Sciatic nerve (tissue), 2 donors: Measurements from ENCODE around the gene SERPINB11. TPM values are rescaled to one million over a fixed set of nuclear protein-coding genes. Genes with fewer than 3 reads are reported as not detected.
A peak's percentile ranks its signal among the peaks of the same experiment; 100 is the strongest.
"Not testable (repeated sequence)": the region's sequence is repeated elsewhere in the genome, so short reads cannot be mapped to it uniquely, and the experiment has no call there.

Experiments
- ATAC-seq: fragments of 200-7000 bp; cut with Tn5 transposase; one replicate; pipeline ENCODE4 v1.9.1; 2020; ENCODE audit warnings: mild to moderate bottlenecking, moderate library complexity
- DNase-seq: peaks from one replicate; pipeline ENCODE4 v3.0.0-alpha.2; 2020; ENCODE audit warnings: low spot score
- intact Hi-C: fragments of 100-400 bp; cut with DNase I; formaldehyde crosslinking; loops from one replicate; pipeline ENCODE4 v1.14.2; 2022
- total RNA-seq: library from RNA; stranded (reverse); fragmentation: NEBNext Ultra II Directional; extraction: Animal tissue kit (Norgen Biotek cat#: 25700); gene quantifications from one replicate; pipeline ENCODE4 v1.2.1, GENCODE V29; 2021
- donor health status: DM: no; HTN: no; CAD: no.
- donor health status: DM: no; HTN: no; CAD: no.

SERPINB11 gene, protein sequence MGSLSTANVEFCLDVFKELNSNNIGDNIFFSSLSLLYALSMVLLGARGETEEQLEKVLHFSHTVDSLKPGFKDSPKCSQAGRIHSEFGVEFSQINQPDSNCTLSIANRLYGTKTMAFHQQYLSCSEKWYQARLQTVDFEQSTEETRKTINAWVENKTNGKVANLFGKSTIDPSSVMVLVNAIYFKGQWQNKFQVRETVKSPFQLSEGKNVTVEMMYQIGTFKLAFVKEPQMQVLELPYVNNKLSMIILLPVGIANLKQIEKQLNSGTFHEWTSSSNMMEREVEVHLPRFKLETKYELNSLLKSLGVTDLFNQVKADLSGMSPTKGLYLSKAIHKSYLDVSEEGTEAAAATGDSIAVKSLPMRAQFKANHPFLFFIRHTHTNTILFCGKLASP
- not detected for total RNA-seq

DNA sequence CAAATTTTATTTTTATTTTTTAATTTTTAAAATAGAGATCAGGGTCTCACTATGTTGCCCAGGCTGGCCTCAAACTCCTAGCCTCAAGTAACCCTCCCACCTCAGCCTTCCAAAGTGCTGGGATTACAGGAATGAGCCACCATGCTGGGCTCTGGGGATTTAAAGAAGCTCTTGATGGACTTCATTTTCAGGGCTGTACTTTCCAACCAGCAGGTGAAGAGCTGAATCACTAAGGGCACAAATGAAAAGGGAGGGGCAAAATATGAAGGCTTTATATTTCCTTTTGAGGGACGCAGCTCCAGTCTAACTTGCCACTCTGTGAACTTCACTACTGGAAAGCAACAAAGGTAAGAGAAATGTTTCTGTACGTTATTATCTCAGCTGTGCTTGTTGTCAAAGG, at the start of gene SERPINB11:
SERPINB11 (plus strand) TSS at position 301 of the 400 bp plus-strand sequence. CDS start 7,234 bp downstream, outside the sequence.
- ATAC-seq, result no peak
- DNase-seq, result no peak
- intact Hi-C loops, result no loop called here

DNA sequence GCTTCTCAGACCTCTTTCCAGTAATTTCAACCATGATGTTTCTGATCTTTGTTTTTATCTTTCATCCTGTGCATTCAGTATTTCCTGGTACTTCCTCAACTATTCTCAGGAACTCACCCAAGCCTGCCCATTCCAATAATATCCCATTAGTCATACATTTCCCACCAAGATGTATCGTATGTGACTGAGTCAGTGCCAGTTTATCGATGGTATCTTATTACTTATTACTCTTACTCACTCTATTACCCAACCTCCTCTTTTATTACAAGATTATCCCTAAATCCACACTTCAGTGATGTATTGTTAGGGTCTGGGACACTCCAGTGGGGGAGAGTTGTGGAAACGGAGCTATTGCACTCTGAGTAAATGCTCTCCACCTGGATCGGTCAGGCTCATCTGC, 43.8 kb upstream of the SERPINB11 start:
- intact Hi-C loops, ATAC-seq, DNase-seq: not testable (repeated sequence)

DNA sequence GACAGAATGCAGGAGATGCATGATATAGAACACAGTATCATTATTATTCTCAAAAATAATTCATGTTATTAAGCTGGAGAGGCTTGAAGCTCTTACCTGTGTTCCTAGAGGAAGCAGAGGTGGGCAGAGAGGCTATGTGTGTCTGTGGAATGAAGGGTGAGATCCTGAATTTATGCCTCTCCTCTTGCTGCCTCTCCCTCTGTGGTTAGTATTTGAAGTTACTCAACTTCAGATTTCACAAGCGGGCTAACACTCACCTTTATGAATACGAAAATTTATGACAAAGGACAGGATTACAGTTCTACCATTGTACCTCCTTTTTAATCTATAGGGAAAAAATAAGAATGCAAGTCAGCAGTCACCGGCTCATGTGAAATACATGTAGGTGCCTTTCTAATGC, 41.0 kb upstream of the SERPINB11 start, which contains the start of gene SERPINB3:
SERPINB3 (minus strand) TSS at position 144 of the 400 bp plus-strand sequence. CDS start 677 bp downstream, outside the sequence.
- ATAC-seq, DNase-seq, intact Hi-C loops: not testable (repeated sequence)

DNA sequence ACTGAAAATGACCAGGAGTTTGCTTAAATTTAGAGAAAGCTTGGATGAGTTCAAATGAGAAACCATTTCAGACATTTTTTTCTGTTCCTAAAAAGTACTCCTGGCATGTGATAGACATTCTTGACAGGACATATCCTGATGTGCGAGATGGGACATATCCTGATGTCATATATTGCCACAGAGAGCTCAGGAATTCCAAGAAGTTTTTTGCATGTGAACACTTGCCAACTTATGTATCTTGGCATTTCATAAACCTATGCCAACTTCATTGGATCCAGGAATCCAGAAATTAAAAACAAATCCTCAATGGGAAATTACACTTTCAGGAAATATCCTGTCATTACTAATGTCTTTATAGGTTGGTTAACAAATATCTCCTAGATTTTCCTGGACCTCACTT, 38.2 kb upstream of the SERPINB11 start:
- DNase-seq (no peak), ATAC-seq (no peak)
- intact Hi-C loops, result no loop called here

DNA sequence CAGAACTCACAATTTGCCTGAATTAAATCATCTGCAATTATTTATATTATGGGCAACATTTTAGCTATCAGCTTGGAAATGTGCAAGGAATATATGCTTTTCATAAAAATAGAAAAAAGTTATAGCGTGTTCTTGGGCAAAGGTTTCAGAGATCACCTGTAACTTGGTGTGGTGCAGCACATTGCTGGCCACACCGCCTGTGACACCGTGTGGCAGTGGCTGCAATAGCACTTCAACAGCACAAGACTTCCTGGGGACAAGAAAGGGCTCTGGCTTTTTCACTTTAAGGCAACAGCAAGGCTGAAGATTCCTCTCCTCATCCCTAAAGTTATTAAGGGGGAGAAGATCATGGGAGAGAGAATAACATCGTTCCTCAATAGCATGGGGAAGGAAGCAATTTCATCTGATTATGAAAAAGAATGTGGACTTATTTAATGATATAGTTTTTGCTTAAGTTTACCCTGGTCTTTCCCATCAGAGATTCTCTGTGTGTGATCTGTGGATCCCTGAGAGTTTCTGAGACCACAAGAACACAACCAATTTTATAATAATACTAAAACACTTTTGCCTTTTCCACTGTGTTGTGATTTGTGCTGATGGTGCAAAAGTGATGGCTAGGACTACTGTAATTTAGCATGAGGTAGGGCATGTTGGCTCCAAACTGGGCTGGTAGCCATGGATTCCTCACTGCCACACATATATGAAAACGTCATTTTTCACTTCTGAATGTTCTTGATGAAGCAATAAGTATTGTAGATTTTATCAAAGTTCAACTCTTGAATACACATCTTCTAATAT, 26.0 kb upstream of the SERPINB11 start:
- intact Hi-C loops, result no loop called here
- DNase-seq (no peak), ATAC-seq (no peak)

DNA sequence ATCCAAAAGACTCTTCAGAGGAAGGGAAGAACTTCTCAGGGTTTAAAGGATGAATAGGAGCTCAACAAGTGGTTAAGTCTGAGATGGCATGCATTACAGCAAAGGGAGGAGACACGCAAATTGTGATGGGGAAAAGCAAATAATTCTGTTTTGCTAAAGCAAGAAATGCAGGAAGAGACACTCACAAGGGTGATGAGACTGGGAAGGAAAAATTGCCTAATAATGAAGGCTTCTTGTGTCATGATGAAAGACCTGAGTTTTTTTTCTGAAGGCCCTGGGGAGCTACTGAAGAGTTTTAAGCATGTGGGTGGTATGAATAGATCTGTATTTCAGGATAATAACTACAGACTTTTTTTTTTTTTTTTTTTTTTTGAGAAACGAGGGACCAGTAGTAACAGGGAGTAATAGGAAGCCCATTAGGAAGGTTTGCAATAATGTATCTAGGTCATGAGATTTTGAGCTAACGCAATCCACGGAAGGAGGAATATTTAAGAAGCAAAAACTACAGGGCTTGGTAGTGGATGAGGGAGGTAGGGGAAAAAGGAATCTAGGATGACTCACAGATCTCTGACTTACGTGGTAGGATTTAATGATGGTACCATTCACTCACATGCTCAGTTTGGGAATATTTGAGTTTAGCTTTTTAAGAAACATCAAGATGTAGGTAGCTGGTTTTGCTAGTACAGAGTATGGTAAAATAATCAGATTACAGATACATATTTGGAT, 25.1 kb upstream of the SERPINB11 start:
- intact Hi-C loops, result no loop called here
- DNase-seq (no peak), ATAC-seq (no peak)

DNA sequence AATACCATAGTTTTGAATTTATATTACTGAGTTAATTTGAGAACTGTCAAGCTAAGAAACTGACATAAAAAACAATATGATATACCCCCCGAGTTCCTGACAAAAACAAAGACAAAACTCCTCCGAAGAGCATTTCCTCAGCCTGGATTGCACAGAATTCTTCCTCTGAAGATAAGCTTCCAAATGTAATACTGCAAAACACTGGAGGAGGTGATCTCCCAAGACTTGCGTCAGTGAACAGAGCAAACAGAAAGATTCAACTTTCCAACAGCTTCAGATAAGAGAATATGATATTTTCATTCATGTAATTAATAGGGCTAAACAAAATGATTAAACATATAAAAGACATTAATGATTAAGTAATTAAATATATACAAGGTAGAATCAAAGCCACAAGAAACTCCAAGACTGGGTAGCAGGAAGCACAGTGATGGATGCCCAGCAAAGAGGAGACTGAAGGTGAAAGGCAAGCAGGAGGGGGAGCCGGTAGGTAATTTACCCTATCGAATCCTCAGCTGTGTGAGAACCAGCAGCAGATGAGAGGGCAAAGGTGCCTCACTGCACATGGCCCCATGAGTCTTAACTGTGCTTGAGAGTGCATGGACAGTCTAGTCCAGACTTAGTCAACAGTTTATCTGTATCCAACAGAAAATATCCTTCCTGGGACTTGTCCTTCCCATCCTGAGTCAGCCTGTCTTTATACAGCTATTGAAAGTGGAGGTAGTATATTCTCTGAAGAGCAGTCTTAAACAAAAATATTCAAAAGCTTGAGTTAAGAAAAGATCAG, 22.7 kb upstream of the SERPINB11 start:
- intact Hi-C loops, result no loop called here
- ATAC-seq (no peak), DNase-seq (no peak)

DNA sequence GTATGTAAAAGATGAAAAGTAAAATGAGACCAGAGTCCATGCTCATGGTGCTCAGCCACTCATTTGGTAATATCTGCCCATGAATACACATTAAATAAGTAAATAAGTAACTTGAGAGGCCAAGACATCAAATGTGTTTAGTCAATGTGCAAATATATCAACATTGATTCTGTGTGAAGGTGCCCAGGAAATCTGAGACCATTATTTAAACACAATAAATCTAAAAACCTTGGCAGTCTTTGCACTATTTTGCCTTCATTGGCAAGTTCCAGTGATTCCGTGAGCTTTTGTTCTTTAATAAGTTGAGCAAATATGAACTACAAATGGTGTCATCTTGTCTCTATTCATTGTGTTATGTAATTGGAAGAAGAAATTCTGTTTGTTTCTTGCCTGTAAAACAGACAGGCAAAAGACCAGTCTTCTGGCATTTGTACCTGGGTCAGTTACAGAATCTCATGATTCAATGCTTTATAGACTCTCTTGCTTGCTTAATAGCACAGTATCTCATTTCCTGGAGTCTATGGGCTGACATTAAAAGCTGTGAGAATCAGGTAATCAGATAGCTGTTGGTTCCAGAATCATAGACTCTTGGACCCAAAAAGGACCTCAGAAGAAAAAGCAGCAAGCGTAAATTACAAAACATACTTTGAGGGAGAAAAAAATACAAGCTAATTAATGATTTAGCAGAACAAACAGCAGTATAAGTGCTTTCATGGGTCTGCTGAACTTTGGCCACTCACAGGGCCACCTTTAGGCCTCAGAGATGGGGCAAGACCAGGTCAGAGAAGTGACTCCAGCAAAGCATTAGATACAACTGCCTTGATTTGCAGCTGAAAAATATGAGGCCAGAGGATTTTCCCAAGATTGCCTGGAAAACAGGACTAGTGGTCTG, 21.1 kb upstream of the SERPINB11 start:
- intact Hi-C loops, result no loop called here
- no peak for ATAC-seq
- DNase-seq, result no peak

DNA sequence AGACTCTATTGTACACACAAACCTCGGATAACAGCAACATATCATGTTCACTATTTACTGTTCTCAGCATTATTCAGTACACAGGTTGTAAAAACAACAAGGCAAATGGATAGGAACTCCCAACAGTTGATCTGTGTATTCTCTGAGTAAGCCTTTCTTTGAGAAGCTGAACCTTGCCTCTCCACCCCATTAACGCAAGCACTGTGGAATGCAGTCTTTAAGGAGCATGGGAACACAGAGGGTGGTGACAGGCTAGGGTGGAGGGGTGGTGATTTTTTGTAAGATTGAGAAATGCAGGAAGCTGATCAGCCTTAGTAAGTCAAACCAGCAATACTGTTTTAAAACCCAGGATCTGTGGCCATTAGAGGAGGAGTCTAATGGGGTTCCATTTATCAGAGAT, 19.6 kb upstream of the SERPINB11 start:
- peak; percentile 62 for ATAC-seq
- intact Hi-C loops, result no loop called here

DNA sequence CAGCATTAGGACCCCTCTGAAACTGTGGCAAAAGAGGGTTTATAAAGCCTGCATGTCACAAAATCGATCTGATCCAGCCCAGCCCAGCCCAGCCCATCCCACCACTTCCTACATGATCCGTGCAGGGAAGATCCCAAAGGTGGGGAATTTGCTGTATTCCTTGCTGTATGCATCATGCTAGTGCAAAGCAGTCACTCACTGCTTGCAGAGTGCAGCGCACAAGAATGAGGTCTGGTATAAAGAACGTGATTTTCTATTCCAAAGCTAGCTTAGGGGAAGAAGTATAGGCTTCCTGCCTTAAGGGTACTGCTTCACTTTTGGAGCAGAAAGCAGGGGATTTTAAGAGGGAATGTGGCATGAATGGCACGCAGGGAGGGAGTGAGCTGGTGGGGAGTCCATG, 18.9 kb upstream of the SERPINB11 start:
- intact Hi-C loops, result no loop called here
- DNase-seq (no peak), ATAC-seq (no peak)

More for the DNA sequence above, 19.6 kb upstream of the SERPINB11 start:
- DNase-seq, result no peak

DNA sequence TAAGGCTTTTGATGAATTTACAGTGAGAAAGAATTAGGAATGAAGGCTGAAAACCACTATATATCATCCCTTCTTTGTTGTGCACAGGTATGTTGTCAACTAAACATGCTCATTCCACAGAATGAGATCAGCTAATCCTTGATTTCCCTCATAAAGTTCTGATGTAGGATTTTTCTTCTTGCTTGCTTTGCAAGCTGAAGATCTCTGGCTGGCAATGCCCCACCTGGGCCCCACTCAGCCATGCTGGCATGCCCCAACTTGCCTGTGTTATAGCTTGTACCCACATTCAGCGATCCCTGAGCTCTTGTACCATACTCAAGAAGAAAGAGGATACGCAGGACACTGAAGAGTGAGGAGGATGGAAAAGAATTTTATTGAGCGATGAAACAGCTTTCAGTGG, 18.0 kb upstream of the SERPINB11 start:
- intact Hi-C loops, result no loop called here
- DNase-seq (no peak), ATAC-seq (no peak)

DNA sequence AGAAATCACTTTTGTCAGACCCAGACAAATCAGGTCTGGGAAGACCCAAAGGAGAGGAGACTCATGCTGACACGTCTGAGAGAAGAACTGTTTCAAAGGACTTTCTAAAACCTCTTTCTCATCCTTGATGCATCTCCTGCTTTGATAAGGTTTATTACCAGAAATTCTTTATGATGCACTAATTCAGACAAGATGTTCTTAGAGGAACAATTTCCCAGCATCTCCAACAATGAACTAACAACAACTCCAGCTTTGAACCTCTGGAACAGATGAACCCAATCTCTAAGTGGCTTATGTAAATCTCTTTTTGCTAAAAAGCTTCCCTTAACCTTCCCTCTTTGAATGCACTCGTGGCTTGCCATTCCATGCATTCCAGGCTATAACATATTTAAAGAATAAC, 15.9 kb upstream of the SERPINB11 start:
- ATAC-seq, result no peak
- intact Hi-C loops, result no loop called here
- DNase-seq, result no peak

DNA sequence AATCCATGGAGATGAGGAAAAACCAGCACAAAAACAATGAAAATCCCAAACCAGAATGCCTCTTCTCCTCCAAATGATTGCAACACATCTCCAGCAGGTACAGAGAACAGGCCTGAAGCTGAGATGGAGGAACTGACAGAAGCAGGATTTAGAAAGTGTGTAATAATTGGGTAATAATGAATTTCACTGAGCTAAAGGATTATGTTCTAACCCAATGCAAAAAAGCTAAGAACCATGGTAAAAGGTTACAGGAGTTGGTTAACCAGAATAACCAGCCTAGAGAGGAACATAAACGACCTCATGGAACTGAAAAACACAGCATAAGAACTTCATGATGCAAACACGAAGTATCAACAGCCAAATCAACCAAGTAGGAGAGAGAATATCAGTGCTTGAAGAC, 13.7 kb upstream of the SERPINB11 start:
- no peak for ATAC-seq
- intact Hi-C loops, result no loop called here
- no peak for DNase-seq

DNA sequence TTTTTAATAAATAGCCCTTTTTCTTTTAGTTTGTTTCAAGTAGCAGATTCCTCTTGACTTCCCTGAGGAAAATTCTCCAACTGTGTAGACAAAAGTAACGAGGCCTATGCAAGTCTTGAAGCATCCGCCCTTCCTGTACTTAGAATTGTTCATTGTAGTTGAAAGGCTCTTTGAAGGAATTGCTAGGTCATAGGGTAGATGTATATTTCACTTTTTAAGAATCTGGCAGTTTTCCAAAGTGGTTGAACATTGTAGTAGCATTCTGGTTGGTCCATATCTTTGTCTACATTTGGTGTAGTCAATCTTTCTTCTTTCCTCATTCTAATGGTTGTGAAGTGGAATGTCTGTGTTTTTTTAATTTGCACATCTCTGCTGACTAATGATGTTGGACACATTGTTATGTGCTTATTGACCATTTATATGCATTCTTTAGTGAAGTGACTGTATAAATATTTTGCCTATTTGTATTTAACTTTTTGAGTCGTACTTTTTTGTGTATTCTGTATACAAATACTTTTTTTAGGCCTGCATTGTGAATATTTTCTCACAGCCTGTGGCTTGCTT, 5.6 kb upstream of the SERPINB11 start:
- DNase-seq (no peak), ATAC-seq (no peak)
- intact Hi-C loops, result no loop called here

DNA sequence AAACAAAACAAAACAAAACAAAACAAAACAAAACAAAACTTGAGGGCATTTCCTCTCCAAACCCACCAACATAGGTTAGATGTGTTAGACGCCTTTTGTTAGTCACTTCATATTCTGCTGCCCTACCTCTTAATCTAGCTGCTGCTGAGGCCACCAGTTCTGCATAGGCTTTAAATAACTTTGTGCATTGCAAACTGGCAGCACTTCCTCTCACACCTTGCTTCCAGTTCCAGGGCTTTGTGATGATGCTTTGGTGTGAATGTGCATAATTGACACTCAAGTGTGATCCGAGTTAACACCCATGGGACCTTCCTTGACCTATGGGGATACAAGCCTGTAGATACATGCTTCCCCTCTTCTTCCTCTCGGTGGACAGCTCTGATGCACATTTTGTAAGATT, 2.3 kb upstream of the SERPINB11 start:
- DNase-seq (no peak), ATAC-seq (no peak)
- intact Hi-C loops, result no loop called here

DNA sequence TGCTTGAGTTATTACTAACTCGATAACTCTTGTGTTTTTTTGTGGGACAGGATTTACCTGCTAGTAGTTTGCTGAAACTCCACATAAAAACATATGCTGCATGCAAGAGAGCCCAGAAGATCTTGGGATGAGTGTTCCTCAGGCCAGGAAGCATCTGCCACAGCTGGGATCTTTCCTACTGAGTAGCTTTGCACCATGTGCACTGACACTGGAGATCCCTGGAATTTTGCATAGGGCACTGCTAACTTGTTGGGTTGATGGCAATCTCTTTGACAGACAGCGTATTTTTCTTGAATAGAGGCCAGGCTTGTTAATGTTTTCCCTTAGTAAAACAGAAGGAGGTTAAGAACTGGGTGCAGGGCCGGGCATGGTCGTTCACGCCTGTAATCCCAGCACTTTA, 808 bp upstream of the SERPINB11 start:
- no peak for ATAC-seq
- intact Hi-C loops, result no loop called here
- no peak for DNase-seq

DNA sequence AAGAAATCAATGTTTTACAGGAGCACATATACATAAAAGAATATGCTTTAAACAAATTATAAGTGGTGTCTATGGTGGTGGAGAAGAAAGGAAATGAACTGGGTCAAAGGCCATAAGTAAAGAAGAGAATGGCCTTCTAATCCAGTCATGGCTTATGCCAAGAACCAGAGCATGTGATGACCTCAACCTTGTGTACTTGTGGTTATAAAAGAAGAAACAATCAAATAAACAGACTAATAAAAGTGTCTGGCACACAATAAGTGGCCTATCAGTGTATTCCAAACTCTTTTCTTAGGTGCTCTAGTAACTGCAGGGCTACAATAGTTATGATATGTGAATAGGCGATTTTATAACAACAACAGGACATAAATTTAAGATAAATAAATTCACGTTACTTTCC, 2.6 kb downstream of the SERPINB11 start:
- intact Hi-C loops, result no loop called here
- no peak for ATAC-seq
- DNase-seq, result no peak

DNA sequence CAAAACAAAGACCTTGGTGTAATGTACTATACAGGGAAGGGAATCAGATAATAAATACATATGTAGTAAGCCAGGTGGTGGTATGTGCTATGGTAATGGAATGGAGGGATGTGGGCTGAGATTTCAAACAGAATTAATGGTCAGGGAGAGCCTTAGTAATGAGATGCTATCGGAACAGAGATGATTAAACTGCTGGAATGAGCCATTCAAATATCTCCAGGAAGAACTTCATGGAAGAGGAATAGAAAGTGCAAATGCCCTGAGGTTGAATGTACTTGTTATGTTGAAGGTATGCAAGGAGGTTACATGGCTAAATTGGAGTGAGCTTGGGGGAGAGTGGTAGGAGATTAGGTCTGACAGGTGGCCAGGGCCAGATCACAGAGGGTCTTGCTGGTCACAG, 5.1 kb downstream of the SERPINB11 start:
- intact Hi-C loops, result no loop called here
- DNase-seq (no peak), ATAC-seq (no peak)
